Tibial nerve (tissue), 4 donors: ENCODE data around the gene GAL3ST1. TPM values are rescaled to one million over a fixed set of nuclear protein-coding genes. Genes with fewer than 3 reads are reported as not detected.
"Not testable (repeated sequence)": the region's sequence is repeated elsewhere in the genome, so short reads cannot be mapped to it uniquely, and the experiment has no call there.

Source experiments
- DNase-seq, 2 donors: peaks; one replicate each; pipeline ENCODE4 v3.0.0-alpha.2; 2019; ENCODE audit warnings: low spot score in 2 of 2
- H3K27ac ChIP-seq, 4 donors: fragments of 200-600 bp; sonication (generic) in 3 of 4; one replicate each; pipeline ENCODE4 v1.5.1; 2017 to 2019; ENCODE audit warnings: mild to moderate bottlenecking in 1 of 4
- H3K27me3 ChIP-seq, 2 donors: fragments of 200-600 bp; sonication (generic) in 1 of 2; one replicate each; pipeline versions ENCODE4 v1.5.1 to v1.6.0; 2017 to 2019
- H3K36me3 ChIP-seq, 3 donors: fragments of 200-600 bp; sonication (generic); one replicate each; pipeline ENCODE4 v1.5.1; 2018 to 2019
- H3K4me1 ChIP-seq, 4 donors: fragments of 200-600 bp; sonication (generic) in 3 of 4; one replicate each; pipeline ENCODE4 v1.5.1; 2017 to 2019
- H3K4me3 ChIP-seq, 4 donors: fragments of 200-600 bp; sonication (generic) in 3 of 4; one replicate each; pipeline ENCODE4 v1.5.1; 2017 to 2019; ENCODE audit warnings: mild to moderate bottlenecking in 1 of 4, moderate library complexity in 1 of 4
- H3K9me3 ChIP-seq, 4 donors: fragments of 200-600 bp; sonication (generic) in 3 of 4; one replicate each; pipeline ENCODE4 v1.5.1; 2017 to 2019
- EP300 ChIP-seq, 2 donors: sonication (generic); formaldehyde crosslinking; IDR thresholded peaks; one replicate each; pipeline ENCODE4 v1.6.1; 2017; ENCODE audit warnings: antibody characterized with exemption in 2 of 2, mild to moderate bottlenecking in 1 of 2
- POLR2A ChIP-seq, 2 donors: fragments of 450-650 bp; IDR thresholded peaks; one replicate each; pipeline ENCODE4 v1.6.1; 2017; ENCODE audit warnings: antibody characterized with exemption in 2 of 2, mild to moderate bottlenecking in 2 of 2, moderate library complexity in 2 of 2
- WGBS, 2 donors: methylation state at CpG; one replicate each; pipeline ENCODE4 v1.1.5; 2018; 5-methylcytosine and 5-hydroxymethylcytosine counted together
- total RNA-seq, 4 donors: library from RNA; depleted of rRNA; stranded (reverse); fragments of >200 nt; gene quantifications; one replicate each; pipeline ENCODE4 v1.1.0, GENCODE V29; 2016
- TF ChIP-seq, protein P1 (sequence below), 5 experiments: fragments of 200-600 bp in 3 of 5; fragments of 450-650 bp in 2 of 5; sonication (generic) in 3 of 5; IDR thresholded peaks; one replicate each; pipeline ENCODE4 v1.5.1; 2016 to 2019; ENCODE audit warnings: antibody characterized with exemption in 5 of 5, mild to moderate bottlenecking in 3 of 5, moderate library complexity in 2 of 5

Gene GAL3ST1
- total RNA-seq, 4 donors from 2014 or later, result 17.4 to 22.2 (median 18.8) TPM

GRCh38 chr22:30561402-30562189 lies 12.9 kb downstream of the GAL3ST1 start:
- no peaks in the 10 kb centered on the region for H3K4me1 ChIP-seq
- H3K27ac ChIP-seq, result no peak overlapping the region
- H3K36me3 ChIP-seq, result peaks cover 0 to 6% (median 0%) of the 10 kb centered on the region in 3 donors
- no peaks in the 10 kb centered on the region for H3K27me3 ChIP-seq
- H3K9me3 ChIP-seq, result no peaks in the 10 kb centered on the region
- no peak overlapping the region for H3K4me3 ChIP-seq
- no peak for DNase-seq
- no peak for TF ChIP-seq POLR2A (IDR thresholded peaks at IDR 0.05)
- no peak for TF ChIP-seq EP300 (IDR thresholded peaks at IDR 0.05)
- TF ChIP-seq, protein P1, sequence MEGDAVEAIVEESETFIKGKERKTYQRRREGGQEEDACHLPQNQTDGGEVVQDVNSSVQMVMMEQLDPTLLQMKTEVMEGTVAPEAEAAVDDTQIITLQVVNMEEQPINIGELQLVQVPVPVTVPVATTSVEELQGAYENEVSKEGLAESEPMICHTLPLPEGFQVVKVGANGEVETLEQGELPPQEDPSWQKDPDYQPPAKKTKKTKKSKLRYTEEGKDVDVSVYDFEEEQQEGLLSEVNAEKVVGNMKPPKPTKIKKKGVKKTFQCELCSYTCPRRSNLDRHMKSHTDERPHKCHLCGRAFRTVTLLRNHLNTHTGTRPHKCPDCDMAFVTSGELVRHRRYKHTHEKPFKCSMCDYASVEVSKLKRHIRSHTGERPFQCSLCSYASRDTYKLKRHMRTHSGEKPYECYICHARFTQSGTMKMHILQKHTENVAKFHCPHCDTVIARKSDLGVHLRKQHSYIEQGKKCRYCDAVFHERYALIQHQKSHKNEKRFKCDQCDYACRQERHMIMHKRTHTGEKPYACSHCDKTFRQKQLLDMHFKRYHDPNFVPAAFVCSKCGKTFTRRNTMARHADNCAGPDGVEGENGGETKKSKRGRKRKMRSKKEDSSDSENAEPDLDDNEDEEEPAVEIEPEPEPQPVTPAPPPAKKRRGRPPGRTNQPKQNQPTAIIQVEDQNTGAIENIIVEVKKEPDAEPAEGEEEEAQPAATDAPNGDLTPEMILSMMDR (IDR thresholded peaks at IDR 0.05), result no peak
- WGBS, 2 donors, result 57 to 67% methylated on average over 8 to 10 of the region's 10 CpGs

- H3K4me3 ChIP-seq, H3K27me3 ChIP-seq, H3K9me3 ChIP-seq, H3K27ac ChIP-seq, H3K4me1 ChIP-seq, DNase-seq: not testable (repeated sequence)
- 87 to 88% methylated on average over 11 of the region's 11 CpGs for WGBS, 2 donors
- H3K36me3 ChIP-seq, result peaks cover 0 to 15% (median 0%) of the 10 kb centered on the region in 3 donors
These were observed 13.7 kb downstream of the GAL3ST1 start for GRCh38 chr22:30560643-30561202.

- Histone ChIP-seq H3K27ac (no peak overlapping the region), H3K4me3 (no peak overlapping the region), H3K9me3 (no peaks in the 10 kb centered on the region), H3K27me3 (no peaks in the 10 kb centered on the region), H3K4me1 (no peaks in the 10 kb centered on the region), H3K36me3 (peaks cover 0 to 23% (median 0%) of the 10 kb centered on the region in 3 donors)
- TF ChIP-seq POLR2A (IDR thresholded peaks at IDR 0.05), result no peak
- no peak for TF ChIP-seq EP300 (IDR thresholded peaks at IDR 0.05)
- TF ChIP-seq, protein P1 (IDR thresholded peaks at IDR 0.05), result no peak
- 68 to 74% methylated on average over 6 of the region's 6 CpGs for WGBS, 2 donors
- DNase-seq, result no peak
These were observed 14.6 kb downstream of the GAL3ST1 start for GRCh38 chr22:30559889-30560288.

- no peak overlapping the region for H3K4me3 ChIP-seq
- H3K27me3 ChIP-seq, result no peaks in the 10 kb centered on the region
- 48 to 67% methylated on average over 3 to 8 of the region's 8 CpGs for WGBS, 2 donors
- TF ChIP-seq POLR2A (IDR thresholded peaks at IDR 0.05) (no peak), EP300 (IDR thresholded peaks at IDR 0.05) (no peak)
- TF ChIP-seq, protein P1 (IDR thresholded peaks at IDR 0.05), result no peak
- H3K9me3 ChIP-seq, result no peaks in the 10 kb centered on the region
- no peaks in the 10 kb centered on the region for H3K4me1 ChIP-seq
- no peak overlapping the region for H3K27ac ChIP-seq
- peaks cover 0 to 35% (median 0%) of the 10 kb centered on the region in 3 donors for H3K36me3 ChIP-seq
- no peak for DNase-seq
These were observed 17.2 kb downstream of the GAL3ST1 start for GRCh38 chr22:30557243-30557642.

DNA sequence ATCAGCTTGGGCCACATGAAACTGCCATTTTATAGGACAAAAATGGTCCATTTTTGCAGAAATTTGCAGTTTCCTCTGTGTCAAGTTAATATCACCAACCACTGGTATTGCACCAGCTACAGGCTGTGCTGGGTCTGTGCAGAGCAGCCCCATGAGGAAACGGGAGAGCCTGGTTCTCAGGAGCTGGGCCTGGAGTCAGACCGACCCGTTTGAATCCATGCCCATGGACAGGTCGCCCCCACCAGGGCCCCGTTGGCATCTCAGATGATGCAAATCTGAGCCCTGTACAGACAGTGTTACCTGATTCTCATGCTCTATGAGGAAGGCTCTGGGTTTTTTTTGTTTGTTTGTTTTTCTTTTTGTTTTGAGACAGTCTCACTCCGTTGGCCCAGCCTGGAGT lies 18.1 kb downstream of the GAL3ST1 start:
- H3K27me3 ChIP-seq, result no peaks in the 10 kb centered on the region
- peaks cover 0 to 35% (median 0%) of the 10 kb centered on the region in 3 donors for H3K36me3 ChIP-seq
- no peak overlapping the region for H3K4me3 ChIP-seq
- DNase-seq, result no peak
- no peak for TF ChIP-seq EP300 (IDR thresholded peaks at IDR 0.05)
- TF ChIP-seq, protein P1 (IDR thresholded peaks at IDR 0.05), result no peak
- no peak for TF ChIP-seq POLR2A (IDR thresholded peaks at IDR 0.05)
- H3K4me1 ChIP-seq, result no peaks in the 10 kb centered on the region
- WGBS, 2 donors, result 54 to 73% methylated on average over 6 of the region's 6 CpGs
- H3K27ac ChIP-seq, result no peak overlapping the region
- no peaks in the 10 kb centered on the region for H3K9me3 ChIP-seq
